GM23338 (cell line): Measurements from ENCODE around the gene CNIH1. TPM values are rescaled to one million over a fixed set of nuclear protein-coding genes. Genes with fewer than 3 reads are reported as not detected.

Experiments used
- ATAC-seq: fragments of 200-7000 bp; cut with Tn5 transposase; 3 replicates; pipeline ENCODE4 v1.9.1; 2020
- DNase-seq: peaks from one replicate; pipeline ENCODE4 v3.0.0-alpha.2; 2015; ENCODE audit warnings: low spot score
- H2AFZ ChIP-seq: fragments of 200-600 bp; sonication (generic); 2 replicates; pipeline ENCODE4 v1.8.0; 2016; ENCODE audit warnings: antibody characterized with exemption, mild to moderate bottlenecking, moderate library complexity
- H3F3A ChIP-seq: fragments of 200-600 bp; sonication (generic); replicated peaks from 2 replicates; pipeline ENCODE4 v1.8.0; 2017; ENCODE audit warnings: antibody characterized with exemption, mixed run types, low read depth
- H3K27ac ChIP-seq: fragments of 200-600 bp; sonication (generic); 2 replicates; pipeline ENCODE4 v1.6.1; 2016; ENCODE audit warnings: low read depth
- H3K27me3 ChIP-seq: fragments of 200-600 bp; sonication (generic); 2 replicates; pipeline ENCODE4 v1.8.0; 2016; ENCODE audit warnings: mild to moderate bottlenecking, mixed run types, moderate library complexity; ENCODE audit not compliant: insufficient read depth
- H3K36me3 ChIP-seq: fragments of 200-600 bp; sonication (generic); 2 replicates; pipeline ENCODE4 v1.8.0; 2016; ENCODE audit warnings: mild to moderate bottlenecking; ENCODE audit not compliant: insufficient read depth
- H3K4me1 ChIP-seq: fragments of 200-600 bp; sonication (generic); 2 replicates; pipeline ENCODE4 v1.8.0; 2016; ENCODE audit warnings: mild to moderate bottlenecking, moderate library complexity; ENCODE audit not compliant: insufficient read depth
- H3K4me2 ChIP-seq: fragments of 200-600 bp; sonication (generic); 2 replicates; pipeline ENCODE4 v1.7.1; 2017; ENCODE audit warnings: mixed run types
- H3K4me3 ChIP-seq: fragments of 200-600 bp; sonication (generic); 2 replicates; pipeline ENCODE4 v1.6.1; 2016; ENCODE audit warnings: mixed run types
- H3K79me2 ChIP-seq: fragments of 200-600 bp; sonication (generic); replicated peaks from 2 replicates; pipeline ENCODE4 v1.8.0; 2017; ENCODE audit warnings: mild to moderate bottlenecking; ENCODE audit not compliant: insufficient read depth
- H3K9me2 ChIP-seq: fragments of 200-600 bp; sonication (generic); 2 replicates; pipeline ENCODE4 v1.8.0; 2017; ENCODE audit not compliant: insufficient read depth
- H4K20me1 ChIP-seq: fragments of 200-600 bp; sonication (generic); replicated peaks from 2 replicates; pipeline ENCODE4 v1.8.0; 2017; ENCODE audit warnings: mild to moderate bottlenecking; ENCODE audit not compliant: insufficient read depth
- H3K27ac Mint-ChIP-seq: 2 replicates; pipeline ENCODE4 v1.8.0; 2020; ENCODE audit warnings: inconsistent platforms, mild to moderate bottlenecking, moderate library complexity, mixed read lengths
- H3K27me3 Mint-ChIP-seq: 3 replicates; pipeline ENCODE4 v1.8.0; 2022; ENCODE audit warnings: low read depth, mild to moderate bottlenecking, moderate library complexity, mixed read lengths, inconsistent platforms; ENCODE audit not compliant: insufficient read depth, poor library complexity
- H3K36me3 Mint-ChIP-seq: 3 replicates; pipeline ENCODE4 v1.8.0; 2021; ENCODE audit warnings: low read depth, mild to moderate bottlenecking, inconsistent platforms, moderate library complexity, mixed read lengths
- H3K4me1 Mint-ChIP-seq: 3 replicates; pipeline ENCODE4 v1.8.0; 2020; ENCODE audit warnings: mild to moderate bottlenecking, inconsistent platforms, mixed read lengths
- H3K4me3 Mint-ChIP-seq: 3 replicates; pipeline ENCODE4 v1.8.0; 2021; ENCODE audit warnings: moderate library complexity, mild to moderate bottlenecking, inconsistent platforms, mixed read lengths
- H3K9me3 Mint-ChIP-seq: 3 replicates; pipeline ENCODE4 v1.8.0; 2020; ENCODE audit warnings: moderate library complexity, mild to moderate bottlenecking, inconsistent platforms, mixed read lengths
- CREB1 ChIP-seq: fragments of 250-450 bp; sonication (Bioruptor Pico); IDR thresholded peaks from 2 replicates; pipeline ENCODE4 v1.5.0; 2020; ENCODE audit warnings: low read depth, mild to moderate bottlenecking, moderate library complexity
- EZH2 ChIP-seq: fragments of 200-600 bp; sonication (generic); IDR thresholded peaks from one replicate; pipeline ENCODE4 v1.8.0; 2017; ENCODE audit warnings: antibody characterized with exemption, mild to moderate bottlenecking, low read depth; ENCODE audit not compliant: unreplicated experiment
- EZH2phosphoT487 ChIP-seq: fragments of 200-600 bp; sonication (generic); IDR thresholded peaks from one replicate; pipeline ENCODE4 v1.8.1; 2018; ENCODE audit warnings: antibody characterized with exemption; ENCODE audit not compliant: unreplicated experiment
- JUNB ChIP-seq: IDR thresholded peaks from one replicate; pipeline ENCODE4 v1.6.1; 2016; ENCODE audit warnings: antibody characterized with exemption; ENCODE audit not compliant: unreplicated experiment
- NANOG ChIP-seq: IDR thresholded peaks from 2 replicates; pipeline ENCODE4 v1.6.1; 2016; ENCODE audit warnings: antibody characterized with exemption, borderline replicate concordance
- POLR2AphosphoS5 ChIP-seq: IDR thresholded peaks from 2 replicates; pipeline ENCODE4 v1.6.1; 2016; ENCODE audit warnings: antibody characterized with exemption, low read depth
- STAT1 ChIP-seq: IDR thresholded peaks from one replicate; pipeline ENCODE4 v1.6.1; 2016; ENCODE audit warnings: antibody characterized with exemption; ENCODE audit not compliant: unreplicated experiment
- ZNF114 ChIP-seq: fragments of 250-450 bp; sonication (Bioruptor Pico); IDR thresholded peaks from 2 replicates; pipeline ENCODE4 v1.5.0; 2020; ENCODE audit warnings: mild to moderate bottlenecking, moderate library complexity
- ZNF331 ChIP-seq: fragments of 250-450 bp; sonication (Bioruptor Pico); IDR thresholded peaks from 2 replicates; pipeline ENCODE4 v1.5.0; 2020; ENCODE audit warnings: low read depth, mild to moderate bottlenecking, moderate library complexity
- polyA plus RNA-seq: library from polyadenylated mRNA; unstranded; fragments of >200 nt; fragmentation: Nextera tagmentation; extraction: Ambion mirVana; gene quantifications from 2 replicates; pipeline ENCODE4 v1.2.1, GENCODE V29; 2016
- total RNA-seq: library from RNA; depleted of rRNA; stranded (reverse); fragments of >200 nt; shearing (Covaris generic); gene quantifications from 2 replicates; pipeline ENCODE4 v1.2.3, GENCODE V29; 2014
- TF ChIP-seq, protein P1 (sequence below): IDR thresholded peaks from 2 replicates; pipeline ENCODE4 v1.6.1; 2016; ENCODE audit warnings: antibody characterized with exemption
- TF ChIP-seq, protein P2 (sequence below), 2 experiments: fragments of 200-600 bp in 1 of 2; sonication (generic) in 1 of 2; conservative IDR thresholded peaks; 2 replicates each; pipeline versions ENCODE4 v1.5.1 to v1.6.1; 2016 to 2017; ENCODE audit warnings: antibody characterized with exemption in 2 of 2, low read depth in 2 of 2, mild to moderate bottlenecking in 2 of 2, moderate library complexity in 1 of 2
- TF ChIP-seq, protein P3 (sequence below): IDR thresholded peaks from one replicate; pipeline ENCODE4 v1.6.1; 2018; ENCODE audit warnings: antibody characterized with exemption; ENCODE audit not compliant: unreplicated experiment
- TF ChIP-seq, protein P4 (sequence below): fragments of 250-450 bp; sonication (Bioruptor Pico); IDR thresholded peaks from 2 replicates; pipeline ENCODE4 v1.5.0; 2020; ENCODE audit warnings: mild to moderate bottlenecking, moderate library complexity

Gene CNIH1
- total and polyA plus RNA-seq, 2 experiments from 2014 or later: 135 to 172 TPM

DNA sequence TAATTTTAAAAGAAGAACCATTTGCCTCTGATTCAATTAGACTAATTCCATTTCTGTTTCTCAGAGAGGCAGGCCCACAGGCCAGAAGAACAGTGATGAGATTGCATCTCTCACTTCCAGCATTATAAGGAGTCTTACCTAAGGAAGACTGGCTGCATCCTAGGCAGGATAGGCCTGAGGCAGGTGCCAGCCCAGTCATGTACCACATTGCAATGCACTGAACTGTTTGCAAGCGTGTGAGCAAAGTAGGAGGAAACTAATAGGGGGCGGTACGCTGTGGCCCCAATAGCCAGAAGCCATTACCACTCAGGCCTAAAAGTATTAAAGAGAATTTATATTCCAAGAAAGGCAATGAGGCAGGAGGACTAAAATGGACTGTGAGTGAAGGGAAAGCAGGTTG, 12.1 kb upstream of the CNIH1 start:
- H3K36me3 Mint-ChIP-seq: no peaks in the 10 kb centered on the region
- no peak for DNase-seq
- 0 out of 3 replicates have a peak, but pooled peaks cover under 1% of the 10 kb centered on the region for H3K9me3 Mint-ChIP-seq
- no peak overlapping the region for H2AFZ ChIP-seq
- H3K27ac Mint-ChIP-seq: no peak overlapping the region
- H3F3A ChIP-seq: no peaks in the 10 kb centered on the region
- H3K27ac ChIP-seq: no peak overlapping the region
- no peaks in the 10 kb centered on the region for H3K27me3 ChIP-seq
- no peaks in the 10 kb centered on the region for H4K20me1 ChIP-seq
- H3K27me3 Mint-ChIP-seq: no peaks in the 10 kb centered on the region
- no peak overlapping the region for H3K4me3 Mint-ChIP-seq
- H3K4me1 Mint-ChIP-seq: peaks cover 2% of the 10 kb centered on the region; the same call in 1 of the 3 replicates
- no peaks in the 10 kb centered on the region for H3K79me2 ChIP-seq
- no peaks in the 10 kb centered on the region for H3K4me1 ChIP-seq
- 0 out of 2 replicates have a peak, but pooled peaks cover 6% of the 10 kb centered on the region for H3K9me2 ChIP-seq
- no peak for TF ChIP-seq NANOG
- TF ChIP-seq, protein P1, sequence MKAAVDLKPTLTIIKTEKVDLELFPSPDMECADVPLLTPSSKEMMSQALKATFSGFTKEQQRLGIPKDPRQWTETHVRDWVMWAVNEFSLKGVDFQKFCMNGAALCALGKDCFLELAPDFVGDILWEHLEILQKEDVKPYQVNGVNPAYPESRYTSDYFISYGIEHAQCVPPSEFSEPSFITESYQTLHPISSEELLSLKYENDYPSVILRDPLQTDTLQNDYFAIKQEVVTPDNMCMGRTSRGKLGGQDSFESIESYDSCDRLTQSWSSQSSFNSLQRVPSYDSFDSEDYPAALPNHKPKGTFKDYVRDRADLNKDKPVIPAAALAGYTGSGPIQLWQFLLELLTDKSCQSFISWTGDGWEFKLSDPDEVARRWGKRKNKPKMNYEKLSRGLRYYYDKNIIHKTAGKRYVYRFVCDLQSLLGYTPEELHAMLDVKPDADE: no peak
- TF ChIP-seq, protein P2, sequence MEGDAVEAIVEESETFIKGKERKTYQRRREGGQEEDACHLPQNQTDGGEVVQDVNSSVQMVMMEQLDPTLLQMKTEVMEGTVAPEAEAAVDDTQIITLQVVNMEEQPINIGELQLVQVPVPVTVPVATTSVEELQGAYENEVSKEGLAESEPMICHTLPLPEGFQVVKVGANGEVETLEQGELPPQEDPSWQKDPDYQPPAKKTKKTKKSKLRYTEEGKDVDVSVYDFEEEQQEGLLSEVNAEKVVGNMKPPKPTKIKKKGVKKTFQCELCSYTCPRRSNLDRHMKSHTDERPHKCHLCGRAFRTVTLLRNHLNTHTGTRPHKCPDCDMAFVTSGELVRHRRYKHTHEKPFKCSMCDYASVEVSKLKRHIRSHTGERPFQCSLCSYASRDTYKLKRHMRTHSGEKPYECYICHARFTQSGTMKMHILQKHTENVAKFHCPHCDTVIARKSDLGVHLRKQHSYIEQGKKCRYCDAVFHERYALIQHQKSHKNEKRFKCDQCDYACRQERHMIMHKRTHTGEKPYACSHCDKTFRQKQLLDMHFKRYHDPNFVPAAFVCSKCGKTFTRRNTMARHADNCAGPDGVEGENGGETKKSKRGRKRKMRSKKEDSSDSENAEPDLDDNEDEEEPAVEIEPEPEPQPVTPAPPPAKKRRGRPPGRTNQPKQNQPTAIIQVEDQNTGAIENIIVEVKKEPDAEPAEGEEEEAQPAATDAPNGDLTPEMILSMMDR (conservative IDR thresholded peaks at IDR 0.05; ENCODE audit: low read depth in 2 of 2): no peak
- TF ChIP-seq ZNF331 (CRISPR knock-in tag): no peak
- TF ChIP-seq EZH2: no peak
- TF ChIP-seq, protein P3, sequence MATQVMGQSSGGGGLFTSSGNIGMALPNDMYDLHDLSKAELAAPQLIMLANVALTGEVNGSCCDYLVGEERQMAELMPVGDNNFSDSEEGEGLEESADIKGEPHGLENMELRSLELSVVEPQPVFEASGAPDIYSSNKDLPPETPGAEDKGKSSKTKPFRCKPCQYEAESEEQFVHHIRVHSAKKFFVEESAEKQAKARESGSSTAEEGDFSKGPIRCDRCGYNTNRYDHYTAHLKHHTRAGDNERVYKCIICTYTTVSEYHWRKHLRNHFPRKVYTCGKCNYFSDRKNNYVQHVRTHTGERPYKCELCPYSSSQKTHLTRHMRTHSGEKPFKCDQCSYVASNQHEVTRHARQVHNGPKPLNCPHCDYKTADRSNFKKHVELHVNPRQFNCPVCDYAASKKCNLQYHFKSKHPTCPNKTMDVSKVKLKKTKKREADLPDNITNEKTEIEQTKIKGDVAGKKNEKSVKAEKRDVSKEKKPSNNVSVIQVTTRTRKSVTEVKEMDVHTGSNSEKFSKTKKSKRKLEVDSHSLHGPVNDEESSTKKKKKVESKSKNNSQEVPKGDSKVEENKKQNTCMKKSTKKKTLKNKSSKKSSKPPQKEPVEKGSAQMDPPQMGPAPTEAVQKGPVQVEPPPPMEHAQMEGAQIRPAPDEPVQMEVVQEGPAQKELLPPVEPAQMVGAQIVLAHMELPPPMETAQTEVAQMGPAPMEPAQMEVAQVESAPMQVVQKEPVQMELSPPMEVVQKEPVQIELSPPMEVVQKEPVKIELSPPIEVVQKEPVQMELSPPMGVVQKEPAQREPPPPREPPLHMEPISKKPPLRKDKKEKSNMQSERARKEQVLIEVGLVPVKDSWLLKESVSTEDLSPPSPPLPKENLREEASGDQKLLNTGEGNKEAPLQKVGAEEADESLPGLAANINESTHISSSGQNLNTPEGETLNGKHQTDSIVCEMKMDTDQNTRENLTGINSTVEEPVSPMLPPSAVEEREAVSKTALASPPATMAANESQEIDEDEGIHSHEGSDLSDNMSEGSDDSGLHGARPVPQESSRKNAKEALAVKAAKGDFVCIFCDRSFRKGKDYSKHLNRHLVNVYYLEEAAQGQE: no peak
- TF ChIP-seq, protein P4, sequence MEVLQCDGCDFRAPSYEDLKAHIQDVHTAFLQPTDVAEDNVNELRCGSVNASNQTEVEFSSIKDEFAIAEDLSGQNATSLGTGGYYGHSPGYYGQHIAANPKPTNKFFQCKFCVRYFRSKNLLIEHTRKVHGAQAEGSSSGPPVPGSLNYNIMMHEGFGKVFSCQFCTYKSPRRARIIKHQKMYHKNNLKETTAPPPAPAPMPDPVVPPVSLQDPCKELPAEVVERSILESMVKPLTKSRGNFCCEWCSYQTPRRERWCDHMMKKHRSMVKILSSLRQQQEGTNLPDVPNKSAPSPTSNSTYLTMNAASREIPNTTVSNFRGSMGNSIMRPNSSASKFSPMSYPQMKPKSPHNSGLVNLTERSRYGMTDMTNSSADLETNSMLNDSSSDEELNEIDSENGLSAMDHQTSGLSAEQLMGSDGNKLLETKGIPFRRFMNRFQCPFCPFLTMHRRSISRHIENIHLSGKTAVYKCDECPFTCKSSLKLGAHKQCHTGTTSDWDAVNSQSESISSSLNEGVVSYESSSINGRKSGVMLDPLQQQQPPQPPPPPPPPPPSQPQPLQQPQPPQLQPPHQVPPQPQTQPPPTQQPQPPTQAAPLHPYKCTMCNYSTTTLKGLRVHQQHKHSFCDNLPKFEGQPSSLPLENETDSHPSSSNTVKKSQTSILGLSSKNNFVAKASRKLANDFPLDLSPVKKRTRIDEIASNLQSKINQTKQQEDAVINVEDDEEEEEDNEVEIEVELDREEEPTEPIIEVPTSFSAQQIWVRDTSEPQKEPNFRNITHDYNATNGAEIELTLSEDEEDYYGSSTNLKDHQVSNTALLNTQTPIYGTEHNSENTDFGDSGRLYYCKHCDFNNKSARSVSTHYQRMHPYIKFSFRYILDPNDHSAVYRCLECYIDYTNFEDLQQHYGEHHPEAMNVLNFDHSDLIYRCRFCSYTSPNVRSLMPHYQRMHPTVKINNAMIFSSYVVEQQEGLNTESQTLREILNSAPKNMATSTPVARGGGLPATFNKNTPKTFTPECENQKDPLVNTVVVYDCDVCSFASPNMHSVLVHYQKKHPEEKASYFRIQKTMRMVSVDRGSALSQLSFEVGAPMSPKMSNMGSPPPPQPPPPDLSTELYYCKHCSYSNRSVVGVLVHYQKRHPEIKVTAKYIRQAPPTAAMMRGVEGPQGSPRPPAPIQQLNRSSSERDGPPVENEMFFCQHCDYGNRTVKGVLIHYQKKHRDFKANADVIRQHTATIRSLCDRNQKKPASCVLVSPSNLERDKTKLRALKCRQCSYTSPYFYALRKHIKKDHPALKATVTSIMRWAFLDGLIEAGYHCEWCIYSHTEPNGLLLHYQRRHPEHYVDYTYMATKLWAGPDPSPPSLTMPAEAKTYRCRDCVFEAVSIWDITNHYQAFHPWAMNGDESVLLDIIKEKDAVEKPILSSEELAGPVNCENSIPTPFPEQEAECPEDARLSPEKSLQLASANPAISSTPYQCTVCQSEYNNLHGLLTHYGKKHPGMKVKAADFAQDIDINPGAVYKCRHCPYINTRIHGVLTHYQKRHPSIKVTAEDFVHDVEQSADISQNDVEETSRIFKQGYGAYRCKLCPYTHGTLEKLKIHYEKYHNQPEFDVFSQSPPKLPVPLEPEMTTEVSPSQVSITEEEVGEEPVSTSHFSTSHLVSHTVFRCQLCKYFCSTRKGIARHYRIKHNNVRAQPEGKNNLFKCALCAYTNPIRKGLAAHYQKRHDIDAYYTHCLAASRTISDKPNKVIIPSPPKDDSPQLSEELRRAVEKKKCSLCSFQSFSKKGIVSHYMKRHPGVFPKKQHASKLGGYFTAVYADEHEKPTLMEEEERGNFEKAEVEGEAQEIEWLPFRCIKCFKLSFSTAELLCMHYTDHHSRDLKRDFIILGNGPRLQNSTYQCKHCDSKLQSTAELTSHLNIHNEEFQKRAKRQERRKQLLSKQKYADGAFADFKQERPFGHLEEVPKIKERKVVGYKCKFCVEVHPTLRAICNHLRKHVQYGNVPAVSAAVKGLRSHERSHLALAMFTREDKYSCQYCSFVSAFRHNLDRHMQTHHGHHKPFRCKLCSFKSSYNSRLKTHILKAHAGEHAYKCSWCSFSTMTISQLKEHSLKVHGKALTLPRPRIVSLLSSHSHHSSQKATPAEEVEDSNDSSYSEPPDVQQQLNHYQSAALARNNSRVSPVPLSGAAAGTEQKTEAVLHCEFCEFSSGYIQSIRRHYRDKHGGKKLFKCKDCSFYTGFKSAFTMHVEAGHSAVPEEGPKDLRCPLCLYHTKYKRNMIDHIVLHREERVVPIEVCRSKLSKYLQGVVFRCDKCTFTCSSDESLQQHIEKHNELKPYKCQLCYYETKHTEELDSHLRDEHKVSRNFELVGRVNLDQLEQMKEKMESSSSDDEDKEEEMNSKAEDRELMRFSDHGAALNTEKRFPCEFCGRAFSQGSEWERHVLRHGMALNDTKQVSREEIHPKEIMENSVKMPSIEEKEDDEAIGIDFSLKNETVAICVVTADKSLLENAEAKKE (CRISPR knock-in tag): no peak
- TF ChIP-seq ZNF114 (CRISPR knock-in tag): no peak
- no peak for TF ChIP-seq STAT1
- TF ChIP-seq JUNB: no peak
- no peak for TF ChIP-seq CREB1 (CRISPR knock-in tag)
- TF ChIP-seq POLR2AphosphoS5: no peak
- no peak for TF ChIP-seq EZH2phosphoT487
- H3K36me3 ChIP-seq: no peaks in the 10 kb centered on the region
- H3K4me3 ChIP-seq: no peak overlapping the region
- H3K4me2 ChIP-seq: no peak overlapping the region
- ATAC-seq: no peak
